ENCODE data around the gene XKR8. TPM values are rescaled to one million over a fixed set of nuclear protein-coding genes. Genes with fewer than 3 reads are reported as not detected.
A peak's percentile ranks its signal among the peaks of the same experiment; 100 is the strongest.

Gene XKR8
- total RNA-seq, 2 experiments from 2014 or later: 0.38 to 2.3 TPM

- CTCF ChIA-PET (ENCODE audit: unreplicated experiment): no interaction called here
- no peaks in the 10 kb centered on the region for H3K36me3 ChIP-seq (ENCODE audit: insufficient read depth, low read length)
- no peaks in the 10 kb centered on the region for H3K79me2 ChIP-seq (ENCODE audit: insufficient read depth, low read depth, low read length)
- H3K4me3 ChIP-seq (ENCODE audit: low read depth, low read length, poor library complexity, severe bottlenecking): no peak overlapping the region
- BruUV-seq (replicated peaks): no TSS peak
- TF ChIP-seq CTCF (conservative IDR thresholded peaks at IDR 0.05; ENCODE audit: low read length): no peak
- no peak for TF ChIP-seq EZH2phosphoT487 (IDR thresholded peaks at IDR 0.05; ENCODE audit: borderline replicate concordance, low read depth, low read length)
- H3K27ac ChIP-seq (ENCODE audit: low read depth, low read length, poor library complexity, severe bottlenecking): no peak overlapping the region
- H3K9me2 ChIP-seq (ENCODE audit: insufficient read depth, low read length): no peaks in the 10 kb centered on the region
- H3K9me3 ChIP-seq (ENCODE audit: low read length): no peaks in the 10 kb centered on the region
- H4K20me1 ChIP-seq (ENCODE audit: insufficient read depth, low read length): no peaks in the 10 kb centered on the region
- POLR2A ChIA-PET: interaction anchor here (0.7 to 1.2 kb wide), 2 partner anchors 86 to 136 kb away, joined by 3 read pairs; no protein-coding TSS in a partner anchor
- H3K4me1 ChIP-seq (ENCODE audit: insufficient read depth, low read length, poor library complexity, severe bottlenecking): peaks cover 4% of the 10 kb centered on the region
- intact Hi-C loops (cut with micrococcal nuclease; ENCODE audit: unreplicated experiment): loop anchor here (2.0 kb wide), 1 partner anchor 268 kb away; no protein-coding TSS in a partner anchor
- no peak overlapping the region for H3K4me2 ChIP-seq (ENCODE audit: low read length)
- DNase-seq (ENCODE audit: low spot score): no peak
- peak overlapping the region; percentile 65; the same call in 1 of the 2 replicates for H2AFZ ChIP-seq (ENCODE audit: low read length)
Measured at GRCh38 chr1:27940870-27941560, 18.8 kb upstream of the XKR8 start.

- no TSS peak for BruUV-seq (replicated peaks)
- no peak overlapping the region for H2AFZ ChIP-seq (ENCODE audit: low read length)
- TF ChIP-seq EZH2phosphoT487 (IDR thresholded peaks at IDR 0.05; ENCODE audit: borderline replicate concordance, low read depth, low read length) (no peak), CTCF (conservative IDR thresholded peaks at IDR 0.05; ENCODE audit: low read length) (no peak)
- ChIA-PET CTCF (ENCODE audit: unreplicated experiment) (no interaction called here), POLR2A (interaction anchor here (0.6 to 0.7 kb wide), 2 partner anchors 155 to 276 kb away, joined by 3 to 5 read pairs; no protein-coding TSS in a partner anchor)
- H4K20me1 ChIP-seq (ENCODE audit: insufficient read depth, low read length): no peaks in the 10 kb centered on the region
- no peak overlapping the region for H3K27ac ChIP-seq (ENCODE audit: low read depth, low read length, poor library complexity, severe bottlenecking)
- H3K79me2 ChIP-seq (ENCODE audit: insufficient read depth, low read depth, low read length): no peaks in the 10 kb centered on the region
- no peaks in the 10 kb centered on the region for H3K9me3 ChIP-seq (ENCODE audit: low read length)
- intact Hi-C loops (cut with micrococcal nuclease; ENCODE audit: unreplicated experiment): loop anchor here (2.0 kb wide), 1 partner anchor 267 kb away; no protein-coding TSS in a partner anchor
- no peak overlapping the region for H3K4me3 ChIP-seq (ENCODE audit: low read depth, low read length, poor library complexity, severe bottlenecking)
- no peaks in the 10 kb centered on the region for H3K36me3 ChIP-seq (ENCODE audit: insufficient read depth, low read length)
- H3K4me1 ChIP-seq (ENCODE audit: insufficient read depth, low read length, poor library complexity, severe bottlenecking): peaks cover 4% of the 10 kb centered on the region
- no peaks in the 10 kb centered on the region for H3K9me2 ChIP-seq (ENCODE audit: insufficient read depth, low read length)
- no peak overlapping the region for H3K4me2 ChIP-seq (ENCODE audit: low read length)
- no peak for DNase-seq (ENCODE audit: low spot score)
Measured at GRCh38 chr1:27941671-27942540, 17.9 kb upstream of the XKR8 start.
